ENCODE data around the gene PLPPR2. TPM values are rescaled to one million over a fixed set of nuclear protein-coding genes. Genes with fewer than 3 reads are reported as not detected.
"Not testable (repeated sequence)": the region's sequence is repeated elsewhere in the genome, so short reads cannot be mapped to it uniquely, and the experiment has no call there.

Gene PLPPR2
- total RNA-seq, 2 experiments from 2014 or later: 3.6 to 4.7 TPM

- peaks cover 11% of the 10 kb centered on the region for H3K4me1 Mint-ChIP-seq (ENCODE audit: low read depth)
- POLR2A ChIA-PET: interaction anchor here (0.6 kb wide), 1 partner anchor 24 kb away, joined by 3 read pairs; no protein-coding TSS in a partner anchor
These were observed 32.2 kb downstream of the PLPPR2 start for GRCh38 chr19:11387162-11388034.

GRCh38 chr19:11390359-11390758 is 35.1 kb downstream of the PLPPR2 start:
- intact Hi-C loops (cut with micrococcal nuclease): no loop called here
- POLR2A ChIA-PET: interaction anchor here (1.6 kb wide), 1 partner anchor 9 kb away, joined by 3 read pairs; no protein-coding TSS in a partner anchor
- Mint-ChIP-seq H3K36me3 (no peaks in the 10 kb centered on the region), H3K4me3 (no peak overlapping the region), H3K27ac (no peak overlapping the region), H3K4me1 (ENCODE audit: low read depth) (peaks cover 6% of the 10 kb centered on the region), H3K27me3 (peaks cover 3% of the 10 kb centered on the region), H3K9me3 (peaks cover 3% of the 10 kb centered on the region)
- DNase-seq: no peak
- CTCF ChIA-PET: interaction anchor here (2.5 kb wide), 1 partner anchor 9 kb away, joined by 9 read pairs; no protein-coding TSS in a partner anchor

More at GRCh38 chr19:11387162-11388034, 32.2 kb downstream of the PLPPR2 start:
- DNase-seq: no peak
- H3K9me3 Mint-ChIP-seq: peaks cover 3% of the 10 kb centered on the region
- H3K36me3 Mint-ChIP-seq: no peaks in the 10 kb centered on the region
- H3K27ac Mint-ChIP-seq: no peak overlapping the region
- peaks cover 5% of the 10 kb centered on the region for H3K27me3 Mint-ChIP-seq
- no peak overlapping the region for H3K4me3 Mint-ChIP-seq
- CTCF ChIA-PET: interaction anchor here (0.6 kb wide), 2 partner anchors 41 to 133 kb away, joined by 3 to 5 read pairs; no protein-coding TSS in a partner anchor
- intact Hi-C loops (cut with micrococcal nuclease): no loop called here

- no peak overlapping the region for H3K27ac Mint-ChIP-seq
- intact Hi-C loops (cut with micrococcal nuclease): no loop called here
- peaks cover 6% of the 10 kb centered on the region for H3K4me1 Mint-ChIP-seq (ENCODE audit: low read depth)
- H3K4me3 Mint-ChIP-seq: no peak overlapping the region
- peaks cover 3% of the 10 kb centered on the region for H3K9me3 Mint-ChIP-seq
- H3K36me3 Mint-ChIP-seq: no peaks in the 10 kb centered on the region
- POLR2A ChIA-PET: interaction anchor here (1.6 kb wide), 1 partner anchor 9 kb away, joined by 3 read pairs; no protein-coding TSS in a partner anchor
- no peak for DNase-seq
- CTCF ChIA-PET: interaction anchor here (0.8 to 2.5 kb wide), 2 partner anchors 8 to 10 kb away, joined by 3 to 9 read pairs; no protein-coding TSS in a partner anchor
- H3K27me3 Mint-ChIP-seq: peaks cover 4% of the 10 kb centered on the region
These were observed 35.9 kb downstream of the PLPPR2 start for GRCh38 chr19:11390933-11391680.

GRCh38 chr19:11397089-11397610 is 41.9 kb downstream of the PLPPR2 start:
- Mint-ChIP-seq H3K27me3 (peaks cover 6% of the 10 kb centered on the region), H3K4me1 (ENCODE audit: low read depth) (no peaks in the 10 kb centered on the region), H3K4me3 (no peak overlapping the region), H3K36me3 (no peaks in the 10 kb centered on the region), H3K27ac (no peak overlapping the region), H3K9me3 (no peaks in the 10 kb centered on the region)
- no peak for DNase-seq
- CTCF ChIA-PET: no interaction called here
- intact Hi-C loops (cut with micrococcal nuclease): no loop called here
- POLR2A ChIA-PET: no interaction called here

- Mint-ChIP-seq H3K4me3 (no peak overlapping the region), H3K27me3 (peaks cover 6% of the 10 kb centered on the region), H3K4me1 (ENCODE audit: low read depth) (no peaks in the 10 kb centered on the region), H3K36me3 (no peaks in the 10 kb centered on the region), H3K27ac (no peak overlapping the region), H3K9me3 (no peaks in the 10 kb centered on the region)
- no peak for DNase-seq
- POLR2A ChIA-PET: no interaction called here
- CTCF ChIA-PET: no interaction called here
- intact Hi-C loops (cut with micrococcal nuclease): no loop called here
These were observed 44.4 kb downstream of the PLPPR2 start for GRCh38 chr19:11399667-11400066.

GRCh38 chr19:11400798-11401197 is 45.6 kb downstream of the PLPPR2 start:
- H3K36me3 Mint-ChIP-seq: no peaks in the 10 kb centered on the region
- peaks cover 2% of the 10 kb centered on the region for H3K27me3 Mint-ChIP-seq
- intact Hi-C loops (cut with micrococcal nuclease): no loop called here
- no peak overlapping the region for H3K4me3 Mint-ChIP-seq
- peak overlapping the region; percentile 9 for H3K27ac Mint-ChIP-seq
- POLR2A ChIA-PET: no interaction called here
- H3K9me3 Mint-ChIP-seq: no peaks in the 10 kb centered on the region
- no peak for DNase-seq
- CTCF ChIA-PET: interaction anchor here (0.6 kb wide), 1 partner anchor 79 kb away, joined by 5 read pairs; no protein-coding TSS in a partner anchor
- H3K4me1 Mint-ChIP-seq (ENCODE audit: low read depth): no peaks in the 10 kb centered on the region

GRCh38 chr19:11401808-11402543 is 46.7 kb downstream of the PLPPR2 start:
- peaks cover 2% of the 10 kb centered on the region for H3K27me3 Mint-ChIP-seq
- no peaks in the 10 kb centered on the region for H3K4me1 Mint-ChIP-seq (ENCODE audit: low read depth)
- H3K27ac Mint-ChIP-seq: no peak overlapping the region
- no peak for DNase-seq
- H3K36me3 Mint-ChIP-seq: no peaks in the 10 kb centered on the region
- POLR2A ChIA-PET: interaction anchor here (0.5 to 1.1 kb wide), 2 partner anchors 21 to 140 kb away, joined by 3 read pairs; no protein-coding TSS in a partner anchor
- CTCF ChIA-PET: interaction anchor here (2.5 kb wide), 1 partner anchor 21 kb away, joined by 7 read pairs; no protein-coding TSS in a partner anchor
- no peak overlapping the region for H3K4me3 Mint-ChIP-seq
- intact Hi-C loops (cut with micrococcal nuclease): no loop called here
- no peaks in the 10 kb centered on the region for H3K9me3 Mint-ChIP-seq

GRCh38 chr19:11404588-11405222 is 49.5 kb downstream of the PLPPR2 start:
- no peak overlapping the region for H3K4me3 Mint-ChIP-seq
- ChIA-PET CTCF (interaction anchor here (1.1 kb wide), 1 partner anchor 78 kb away, joined by 3 read pairs; no protein-coding TSS in a partner anchor), POLR2A (no interaction called here)
- H3K27me3 Mint-ChIP-seq: peaks cover 8% of the 10 kb centered on the region
- no peak overlapping the region for H3K27ac Mint-ChIP-seq
- intact Hi-C loops (cut with micrococcal nuclease): no loop called here
- no peak for DNase-seq
- no peaks in the 10 kb centered on the region for H3K9me3 Mint-ChIP-seq
- no peaks in the 10 kb centered on the region for H3K4me1 Mint-ChIP-seq (ENCODE audit: low read depth)
- H3K36me3 Mint-ChIP-seq: no peaks in the 10 kb centered on the region

- Mint-ChIP-seq H3K4me3 (no peak overlapping the region), H3K27me3 (peaks cover 8% of the 10 kb centered on the region), H3K27ac (no peak overlapping the region), H3K36me3 (no peaks in the 10 kb centered on the region), H3K9me3 (no peaks in the 10 kb centered on the region), H3K4me1 (ENCODE audit: low read depth) (no peaks in the 10 kb centered on the region)
- DNase-seq: peak; percentile 58
- intact Hi-C loops (cut with micrococcal nuclease): no loop called here
- ChIA-PET CTCF (interaction anchor here (0.7 to 1.5 kb wide), 3 partner anchors 29 to 114 kb away, joined by 3 to 4 read pairs (median 3); no protein-coding TSS in a partner anchor), POLR2A (interaction anchor here (1.1 kb wide), 1 partner anchor 10 kb away, joined by 3 read pairs; no protein-coding TSS in a partner anchor)
These were observed 50.8 kb downstream of the PLPPR2 start for GRCh38 chr19:11405846-11406643.

GRCh38 chr19:11406703-11407236 is 51.5 kb downstream of the PLPPR2 start:
- intact Hi-C loops (cut with micrococcal nuclease); H3K4me1 Mint-ChIP-seq (ENCODE audit: low read depth); H3K27ac Mint-ChIP-seq; DNase-seq; H3K9me3 Mint-ChIP-seq; H3K4me3 Mint-ChIP-seq; H3K36me3 Mint-ChIP-seq: not testable (repeated sequence)
- POLR2A ChIA-PET: interaction anchor here (1.1 kb wide), 1 partner anchor 9 kb away, joined by 3 read pairs; no protein-coding TSS in a partner anchor
- H3K27me3 Mint-ChIP-seq: peaks cover 11% of the 10 kb centered on the region
- CTCF ChIA-PET: interaction anchor here (0.7 to 1.5 kb wide), 2 partner anchors 25 to 29 kb away, joined by 3 to 4 read pairs; no protein-coding TSS in a partner anchor

Data from activated CD4-positive, alpha-beta memory T cell treated with anti-CD3 and anti-CD28 coated beads for 36 hours (primary cell).